Measurements from ENCODE around the gene CYP26B1. TPM values are rescaled to one million over a fixed set of nuclear protein-coding genes. Genes with fewer than 3 reads are reported as not detected.
A peak's percentile ranks its signal among the peaks of the same experiment; 100 is the strongest.

The CYP26B1 gene
- total RNA-seq, 1 experiment from 2014 or later, result 0.20 TPM

GRCh38 chr2:72146347-72147302, 1.0 kb downstream of the CYP26B1 start:
- no peak overlapping the region for H3K14ac ChIP-seq (ENCODE audit: insufficient read depth, low read length)
- DNase-seq, result peak; percentile 53
- H3K4me3 Mint-ChIP-seq, result peak overlapping the region; percentile 62 to 79
- peaks cover 37 to 57% of the 10 kb centered on the region in 2 experiments for H3K4me1 Mint-ChIP-seq
- no peak for TF ChIP-seq CTCF (conservative IDR thresholded peaks at IDR 0.05)
- H3K36me3 Mint-ChIP-seq (ENCODE audit: insufficient read depth in 1 of 3, low read depth in 3 of 3), result no peaks in the 10 kb centered on the region; a peak in 1 of 7 replicates
- no peak overlapping the region for H2BK120ac ChIP-seq (ENCODE audit: low read depth, low read length, poor library complexity, severe bottlenecking)
- no peak overlapping the region for H2BK20ac ChIP-seq (ENCODE audit: low read depth, low read length, poor library complexity, severe bottlenecking)
- no peak overlapping the region for H4K5ac ChIP-seq (ENCODE audit: insufficient read length, low read depth, low read length)
- no peak overlapping the region for H2AK5ac ChIP-seq (ENCODE audit: insufficient read length, low read length)
- H3K27me3 Mint-ChIP-seq (ENCODE audit: low read depth), result peaks cover 96% of the 10 kb centered on the region
- H3K79me1 ChIP-seq (ENCODE audit: insufficient read depth, low read depth, low read length, poor library complexity, severe bottlenecking), result no peaks in the 10 kb centered on the region
- H3K4ac ChIP-seq (ENCODE audit: low read depth, low read length), result no peak overlapping the region
- no peaks in the 10 kb centered on the region for H3K79me2 ChIP-seq (ENCODE audit: insufficient read depth, low read length)
- H4K91ac ChIP-seq (ENCODE audit: insufficient read length, low read depth, low read length), result no peak overlapping the region
- no peak overlapping the region for H2BK15ac ChIP-seq (ENCODE audit: low read depth, low read length)
- H3K4me1 ChIP-seq (ENCODE audit: insufficient read depth, low read length), result no peaks in the 10 kb centered on the region; the same call in 1 of the 2 replicates
- H3T11ph ChIP-seq (ENCODE audit: low read length), result no peak overlapping the region
- peaks cover 5% of the 10 kb centered on the region for H4K20me1 ChIP-seq (ENCODE audit: control insufficient read depth, insufficient read depth, insufficient read length)
- peaks cover 34% of the 10 kb centered on the region for H3K23me2 ChIP-seq (ENCODE audit: insufficient read length, low read depth, low read length, poor library complexity, severe bottlenecking)
- no peak overlapping the region for H2AFZ ChIP-seq (ENCODE audit: low read length)
- H3K4me2 ChIP-seq (ENCODE audit: insufficient read depth, insufficient read length, low read length), result peak overlapping the region; percentile 87
- no peak overlapping the region for H3K56ac ChIP-seq (ENCODE audit: insufficient read length, low read depth, low read length)
- H2BK12ac ChIP-seq (ENCODE audit: insufficient read length, low read depth, low read length), result no peak overlapping the region
- H3K27me3 ChIP-seq (ENCODE audit: insufficient read depth, low read length), result peaks cover 75% of the 10 kb centered on the region
- H3K27ac ChIP-seq (ENCODE audit: insufficient read length, low read depth, low read length), result no peak overlapping the region
- no peak overlapping the region for H4K8ac ChIP-seq (replicated peaks; ENCODE audit: insufficient read length, low read depth, low read length)
- no peaks in the 10 kb centered on the region for H3K9me3 ChIP-seq (ENCODE audit: control insufficient read depth, low read depth, low read length)
- no peak overlapping the region for H3K23ac ChIP-seq (ENCODE audit: insufficient read length, low read depth, low read length)
- no peak overlapping the region for H3K18ac ChIP-seq (ENCODE audit: insufficient read length, low read depth, low read length)
- no peak overlapping the region for H2BK5ac ChIP-seq (ENCODE audit: insufficient read length, low read length)
- peaks cover 0 to 8% of the 10 kb centered on the region in 2 experiments; a peak in 3 of 5 replicates for H3K9me3 Mint-ChIP-seq
- no CpG with 5 or more reads among the region's 58 CpGs for WGBS (ENCODE audit: extremely low coverage, insufficient read length, low lambda C conversion rate)
- no peak overlapping the region for H3K9ac ChIP-seq (ENCODE audit: extremely low read depth, insufficient read length, low read length)
- H3K27ac Mint-ChIP-seq, result no peak overlapping the region; a peak in 1 of 7 replicates
